H1 (cell line): ENCODE measurements around the gene SORCS3. TPM values are rescaled to one million over a fixed set of nuclear protein-coding genes. Genes with fewer than 3 reads are reported as not detected.

ENCODE experiments used
- CTCF ChIA-PET: fragments of 300-600 bp; sonication (Branson Sonifier 250); formaldehyde crosslinking; loops from one replicate; lab custom pipeline; 2021; ENCODE audit not compliant: partially characterized antibody; lab: Charles Lee
- POLR2A ChIA-PET: fragments of 300-600 bp; sonication (Branson Sonifier 250); formaldehyde crosslinking; loops from one replicate; lab custom pipeline; 2021; ENCODE audit warnings: inconsistent platforms; ENCODE audit not compliant: partially characterized antibody; lab: Charles Lee
- DNase-seq, 2 experiments: peaks; one replicate each; pipeline versions ENCODE4 v3.0.0 to v3.0.0-alpha.2; 2010 to 2022; ENCODE audit warnings: low spot score in 2 of 2, low read depth in 1 of 2, mixed read lengths in 1 of 2
- FAIRE-seq: peaks from 2 replicates; lab custom pipeline; 2011; peaks lifted over from hg19 to GRCh38; lab: Jason Lieb, UNC
- H2AFZ ChIP-seq: 2 replicates; pipeline ENCODE4 v1.8.1; 2012; ENCODE audit warnings: low read length, inconsistent platforms
- H2AK5ac ChIP-seq: 2 replicates; pipeline ENCODE4 v1.6.1; 2013; ENCODE audit warnings: low read depth, low read length
- H2BK120ac ChIP-seq: replicated peaks from 2 replicates; pipeline ENCODE3; 2013; ENCODE audit warnings: low read depth, low read length, inconsistent platforms
- H2BK12ac ChIP-seq: 2 replicates; pipeline ENCODE4 v1.6.1; 2013; ENCODE audit warnings: low read depth, low read length
- H2BK15ac ChIP-seq: 2 replicates; pipeline ENCODE4 v1.6.1; 2013; ENCODE audit warnings: low read length
- H2BK20ac ChIP-seq: 2 replicates; pipeline ENCODE4 v1.6.1; 2013; ENCODE audit warnings: low read length
- H2BK5ac ChIP-seq: 2 replicates; pipeline ENCODE4 v1.6.1; 2013; ENCODE audit warnings: low read depth, low read length
- H3K14ac ChIP-seq: 2 replicates; pipeline ENCODE4 v1.6.1; 2013; ENCODE audit warnings: inconsistent platforms; ENCODE audit not compliant: insufficient read length
- H3K18ac ChIP-seq: 2 replicates; pipeline ENCODE4 v1.6.1; 2013; ENCODE audit warnings: low read length; ENCODE audit errors: extremely low read depth
- H3K23ac ChIP-seq: 2 replicates; pipeline ENCODE4 v1.6.1; 2013; ENCODE audit warnings: inconsistent platforms; ENCODE audit not compliant: insufficient read length
- H3K23me2 ChIP-seq: 2 replicates; pipeline ENCODE4 v1.6.1; 2013; ENCODE audit warnings: low read depth, low read length
- H3K27ac ChIP-seq: 2 replicates; pipeline ENCODE4 v1.6.1; 2011; ENCODE audit warnings: low read depth, low read length, inconsistent platforms
- H3K27me3 ChIP-seq, 4 experiments: replicated peaks in 1 of 4; 1 replicate in 1 of 4; 2 replicates in 3 of 4; pipeline versions ENCODE4 v1.6.1 to v1.8.1; 2011 to 2013; ENCODE audit warnings: low read length in 3 of 4, mild to moderate bottlenecking in 3 of 4, inconsistent platforms in 2 of 4, mixed read lengths in 2 of 4, moderate library complexity in 1 of 4; ENCODE audit not compliant: control insufficient read depth in 3 of 4, insufficient read depth in 3 of 4; ENCODE audit errors: extremely low read depth in 1 of 4
- H3K36me3 ChIP-seq, 4 experiments: 2 replicates each; pipeline versions ENCODE4 v1.6.1 to v1.8.1; 2011 to 2013; ENCODE audit warnings: mild to moderate bottlenecking in 4 of 4, low read length in 3 of 4, moderate library complexity in 2 of 4, control low read depth in 1 of 4, inconsistent platforms in 1 of 4; ENCODE audit not compliant: insufficient read depth in 4 of 4, control insufficient read depth in 2 of 4
- H3K4ac ChIP-seq: replicated peaks from 2 replicates; pipeline ENCODE3; 2013; ENCODE audit warnings: low read length, low read depth, mixed read lengths, inconsistent platforms; ENCODE audit not compliant: insufficient read length
- H3K4me1 ChIP-seq, 4 experiments: replicated peaks in 1 of 4; 1 replicate in 1 of 4; 2 replicates in 3 of 4; pipeline versions ENCODE4 v1.6.1 to v1.8.1; 2011 to 2013; ENCODE audit warnings: low read length in 3 of 4, inconsistent platforms in 2 of 4, mixed read lengths in 1 of 4; ENCODE audit not compliant: insufficient read depth in 4 of 4, control insufficient read depth in 3 of 4
- H3K4me2 ChIP-seq, 2 experiments: 2 replicates each; pipeline versions ENCODE4 v1.6.1 to v1.8.1; 2011 to 2013; ENCODE audit warnings: low read depth in 2 of 2, low read length in 2 of 2, control low read depth in 1 of 2, inconsistent platforms in 1 of 2, mild to moderate bottlenecking in 1 of 2; ENCODE audit not compliant: insufficient read depth in 1 of 2
- H3K4me3 ChIP-seq, 4 experiments: fragments of 200-600, 300-600 bp in 1 of 4; sonication (generic), shearing (Covaris generic), sonication (Bioruptor Twin) in 1 of 4; 2 replicates each; pipeline versions ENCODE4 v1.5.1 to v1.8.1; 2011 to 2016; ENCODE audit warnings: low read length in 4 of 4, low read depth in 3 of 4, control low read depth in 2 of 4, inconsistent platforms in 2 of 4, mild to moderate bottlenecking in 2 of 4, mixed read lengths in 1 of 4, moderate library complexity in 1 of 4; ENCODE audit not compliant: insufficient read depth in 2 of 4; ENCODE audit errors: extremely low read depth in 1 of 4
- H3K56ac ChIP-seq: replicated peaks from 2 replicates; pipeline ENCODE3; 2013; ENCODE audit warnings: low read depth, mild to moderate bottlenecking, mixed read lengths, low read length, inconsistent platforms; ENCODE audit not compliant: insufficient read length
- H3K79me1 ChIP-seq: 2 replicates; pipeline ENCODE4 v1.6.1; 2013; ENCODE audit warnings: low read depth, low read length, control low read depth
- H3K79me2 ChIP-seq, 2 experiments: 2 replicates each; pipeline versions ENCODE4 v1.6.1 to v1.8.1; 2012 to 2013; ENCODE audit warnings: low read length in 2 of 2, mild to moderate bottlenecking in 2 of 2, inconsistent platforms in 1 of 2; ENCODE audit not compliant: insufficient read depth in 2 of 2, control insufficient read depth in 1 of 2
- H3K9ac ChIP-seq, 4 experiments: replicated peaks in 1 of 4; 1 replicate in 1 of 4; 2 replicates in 3 of 4; pipeline versions ENCODE4 v1.6.1 to v1.8.1; 2011 to 2013; ENCODE audit warnings: low read depth in 3 of 4, low read length in 3 of 4, control low read depth in 2 of 4, mild to moderate bottlenecking in 2 of 4, moderate library complexity in 2 of 4, inconsistent platforms in 1 of 4; ENCODE audit errors: extremely low read depth in 1 of 4
- H3K9me3 ChIP-seq, 2 experiments: 2 replicates each; pipeline versions ENCODE4 v1.6.1 to v1.8.1; 2012 to 2013; ENCODE audit warnings: mild to moderate bottlenecking in 2 of 2, moderate library complexity in 2 of 2, control low read depth in 1 of 2, inconsistent platforms in 1 of 2, low read depth in 1 of 2, low read length in 1 of 2, mixed read lengths in 1 of 2; ENCODE audit not compliant: insufficient read depth in 2 of 2
- H4K20me1 ChIP-seq, 2 experiments: replicated peaks in 1 of 2; 2 replicates each; pipeline versions ENCODE3 to v1.8.1; 2011 to 2013; ENCODE audit warnings: inconsistent platforms in 2 of 2, low read length in 2 of 2, mild to moderate bottlenecking in 1 of 2; ENCODE audit not compliant: insufficient read depth in 2 of 2, control insufficient read depth in 1 of 2
- H4K5ac ChIP-seq: 2 replicates; pipeline ENCODE4 v1.6.1; 2013; ENCODE audit warnings: low read length, low read depth, mixed read lengths, inconsistent platforms; ENCODE audit not compliant: insufficient read length
- H4K8ac ChIP-seq: 2 replicates; pipeline ENCODE4 v1.8.0; 2013; ENCODE audit warnings: mild to moderate bottlenecking, moderate library complexity, low read length, inconsistent platforms; ENCODE audit not compliant: insufficient read depth; ENCODE audit errors: extremely low read depth
- H4K91ac ChIP-seq: replicated peaks from 2 replicates; pipeline ENCODE3; 2013; ENCODE audit warnings: low read length, mixed read lengths, inconsistent platforms; ENCODE audit not compliant: insufficient read length
- CBX8 ChIP-seq: fragments of 300-800, 300-1000 bp; sonication (generic); IDR thresholded peaks from 2 replicates; pipeline ENCODE4 v1.7.1; 2016; ENCODE audit warnings: low read depth, low read length, borderline replicate concordance
- RAD21 ChIP-seq, 2 experiments: IDR thresholded peaks in 1 of 2; conservative IDR thresholded peaks in 1 of 2; 2 replicates each; pipeline ENCODE4 v1.6.1; 2011; ENCODE audit warnings: low read depth in 2 of 2, low read length in 2 of 2, improper control_type of control experiment in 1 of 2, inconsistent platforms in 1 of 2, mild to moderate bottlenecking in 1 of 2, moderate library complexity in 1 of 2
- SIRT6 ChIP-seq: IDR thresholded peaks from one replicate; pipeline ENCODE4 v1.7.1; 2012; ENCODE audit warnings: low read length, inconsistent platforms
- YY1 ChIP-seq: IDR thresholded peaks from 2 replicates; pipeline ENCODE4 v1.6.1; 2011; ENCODE audit warnings: low read depth, mild to moderate bottlenecking, low read length
- WGBS, 2 experiments: shearing (Covaris generic) in 1 of 2; methylation state at CpG; one replicate each; pipeline versions ENCODE4 v1.1.6 to v1.1.7; 2013 to 2015; ENCODE audit warnings: low lambda C conversion rate in 2 of 2, mixed read lengths in 2 of 2, inconsistent platforms in 1 of 2, low coverage in 1 of 2, missing lambda C conversion rate in 1 of 2; ENCODE audit not compliant: insufficient replicate concordance in 2 of 2, insufficient coverage in 1 of 2, insufficient read length in 1 of 2; ENCODE audit errors: extremely low coverage in 1 of 2, missing lambda C conversion rate in 1 of 2; 5-methylcytosine and 5-hydroxymethylcytosine counted together
- polyA plus RNA-seq, 7 experiments: library from polyadenylated mRNA; depleted of rRNA in 3 of 7; stranded (reverse) in 5 of 7; unstranded in 2 of 7; fragments of >200 nt in 5 of 7; fragments of 200-250 nt in 2 of 7; gene quantifications; 1 replicate in 5 of 7; 2 replicates in 1 of 7; 4 replicates in 1 of 7; pipeline versions ENCODE4 v1.2.1 to v1.2.3, GENCODE V29; 2011 to 2013; ENCODE audit warnings: missing spikeins in 2 of 7, mixed read lengths in 2 of 7
- total RNA-seq: library from RNA; stranded (reverse); fragmentation: NEBNext Ultra II Directional; extraction: Animal tissue kit (Norgen Biotek cat#: 25700); gene quantifications from 2 replicates; pipeline ENCODE4 v1.2.1, GENCODE V29; 2021
- TF ChIP-seq, protein P1 (sequence below), 3 experiments: IDR thresholded peaks; 1 replicate in 2 of 3; 2 replicates in 1 of 3; pipeline versions ENCODE4 v1.5.1 to v1.6.1; 2011; ENCODE audit warnings: low read length in 3 of 3, mild to moderate bottlenecking in 3 of 3, inconsistent platforms in 2 of 3, low read depth in 1 of 3, moderate library complexity in 1 of 3; ENCODE audit not compliant: insufficient read depth in 1 of 3; ENCODE audit errors: control extremely low read depth in 1 of 3

Gene SORCS3
- total and polyA plus RNA-seq, 2 of the 8 experiments (the other 6 are each of a cell fraction or from before 2014, with no cell fraction given) = 0.26 to 0.88 TPM

- Histone ChIP-seq H2BK20ac (no peak overlapping the region), H3K18ac (no peak overlapping the region), H3K9me3 (no peaks in the 10 kb centered on the region), H3K4ac (no peak overlapping the region), H2AFZ (no peak overlapping the region), H3K27me3 (no peaks in the 10 kb centered on the region), H3K14ac (no peak overlapping the region), H3K4me2 (no peak overlapping the region), H2AK5ac (no peak overlapping the region), H2BK15ac (no peak overlapping the region), H3K4me1 (no peaks in the 10 kb centered on the region), H3K9ac (no peak overlapping the region), H3K23me2 (no peaks in the 10 kb centered on the region), H3K23ac (no peak overlapping the region), H3K79me1 (no peaks in the 10 kb centered on the region), H4K5ac (no peak overlapping the region), H2BK120ac (no peak overlapping the region), H2BK12ac (no peak overlapping the region), H3K4me3 (no peak overlapping the region), H3K56ac (no peak overlapping the region), H4K91ac (no peak overlapping the region), H3K36me3 (no peaks in the 10 kb centered on the region), H3K79me2 (no peaks in the 10 kb centered on the region), H4K20me1 (no peaks in the 10 kb centered on the region), H3K27ac (no peak overlapping the region), H2BK5ac (no peak overlapping the region), H4K8ac (no peak overlapping the region)
- FAIRE-seq = peak; percentile 88
- ChIA-PET CTCF (interaction anchor here (0.7 to 6.8 kb wide), 45 partner anchors 8 to 346 kb away, joined by 3 to 101 read pairs (median 4); partner anchors contain the start of gene CFAP58), POLR2A (interaction anchor here (1.4 kb wide), 1 partner anchor 41 kb away, joined by 3 read pairs; no protein-coding TSS in a partner anchor)
- 34% methylated on average over 4 of the region's 4 CpGs; no CpG with 5 or more reads in 1 of the 2 experiments for WGBS, 2 experiments
- DNase-seq = peak in 1 of 2 experiments; percentile 60
- TF ChIP-seq CBX8 (no peak), YY1 (peak; percentile 80; the same call in 1 of the 2 replicates), RAD21 (IDR thresholded peaks at IDR 0.05 in 1 of 2, conservative IDR thresholded peaks at IDR 0.05 in 1 of 2; ENCODE audit: low read depth in 2 of 2, low read length in 2 of 2) (peak; percentile 98 to 99), SIRT6 (no peak)
- TF ChIP-seq, protein P1, sequence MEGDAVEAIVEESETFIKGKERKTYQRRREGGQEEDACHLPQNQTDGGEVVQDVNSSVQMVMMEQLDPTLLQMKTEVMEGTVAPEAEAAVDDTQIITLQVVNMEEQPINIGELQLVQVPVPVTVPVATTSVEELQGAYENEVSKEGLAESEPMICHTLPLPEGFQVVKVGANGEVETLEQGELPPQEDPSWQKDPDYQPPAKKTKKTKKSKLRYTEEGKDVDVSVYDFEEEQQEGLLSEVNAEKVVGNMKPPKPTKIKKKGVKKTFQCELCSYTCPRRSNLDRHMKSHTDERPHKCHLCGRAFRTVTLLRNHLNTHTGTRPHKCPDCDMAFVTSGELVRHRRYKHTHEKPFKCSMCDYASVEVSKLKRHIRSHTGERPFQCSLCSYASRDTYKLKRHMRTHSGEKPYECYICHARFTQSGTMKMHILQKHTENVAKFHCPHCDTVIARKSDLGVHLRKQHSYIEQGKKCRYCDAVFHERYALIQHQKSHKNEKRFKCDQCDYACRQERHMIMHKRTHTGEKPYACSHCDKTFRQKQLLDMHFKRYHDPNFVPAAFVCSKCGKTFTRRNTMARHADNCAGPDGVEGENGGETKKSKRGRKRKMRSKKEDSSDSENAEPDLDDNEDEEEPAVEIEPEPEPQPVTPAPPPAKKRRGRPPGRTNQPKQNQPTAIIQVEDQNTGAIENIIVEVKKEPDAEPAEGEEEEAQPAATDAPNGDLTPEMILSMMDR (IDR thresholded peaks at IDR 0.05; ENCODE audit: control extremely low read depth in 1 of 3, insufficient read depth in 1 of 3, low read depth in 1 of 3, low read length in 3 of 3) = peak; percentile 88 to 95 (median 91)
These were observed 18.4 kb upstream of the SORCS3 start for GRCh38 chr10:104622598-104623209.
